HG03342 (cell line): Measurements from ENCODE around the gene SLC35F1.

Experiments used
- ATAC-seq: cut with Tn5 transposase; IDR thresholded peaks from one replicate; pipeline ENCODE4 v1.9.1; 2021; ENCODE audit warnings: mild to moderate bottlenecking, moderate library complexity; ENCODE audit not compliant: unreplicated experiment

SLC35F1 gene

GRCh38 chr6:118305081-118305480 lies 398.0 kb downstream of the SLC35F1 start:
- no peak for ATAC-seq

- ATAC-seq, result no peak
These were observed 399.6 kb downstream of the SLC35F1 start for GRCh38 chr6:118306392-118307238.

GRCh38 chr6:118307581-118307980 lies 400.5 kb downstream of the SLC35F1 start:
- ATAC-seq, result no peak

DNA sequence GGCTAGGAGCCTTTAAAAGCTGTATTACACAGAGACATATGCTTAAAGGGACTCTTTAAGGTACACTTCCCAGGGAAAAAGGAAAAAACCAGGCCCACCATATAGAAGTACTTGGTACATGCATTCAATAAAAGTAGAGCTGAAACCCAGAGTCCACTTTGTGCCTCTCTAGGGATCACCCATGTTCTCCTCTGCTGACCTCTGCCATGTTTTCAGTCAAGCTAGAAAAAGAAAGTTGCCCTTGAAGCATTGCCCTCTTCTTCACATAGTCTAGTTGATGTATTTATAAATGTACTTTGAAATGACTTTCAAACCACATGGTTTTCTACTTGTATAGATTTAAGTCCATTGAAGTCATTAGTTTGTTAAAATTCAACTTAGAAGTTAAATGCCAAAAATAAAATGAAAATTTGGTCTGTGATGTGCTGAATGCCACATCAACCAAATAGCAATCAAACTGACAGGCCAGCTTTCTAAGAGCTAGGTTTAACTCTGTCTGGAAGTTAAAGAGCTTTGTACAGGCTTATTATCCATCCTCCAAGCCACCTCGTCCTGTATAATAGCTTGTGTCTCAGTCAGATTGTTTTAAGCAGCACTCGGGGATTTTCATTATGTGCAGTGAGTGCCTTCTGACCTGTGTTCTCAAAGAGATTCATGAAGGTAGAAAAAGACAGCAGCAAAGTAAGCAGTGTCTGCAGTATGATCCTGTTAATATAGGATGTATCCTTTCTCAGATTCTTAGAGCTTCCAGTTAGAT lies 402.5 kb downstream of the SLC35F1 start:
- ATAC-seq, result no peak

DNA sequence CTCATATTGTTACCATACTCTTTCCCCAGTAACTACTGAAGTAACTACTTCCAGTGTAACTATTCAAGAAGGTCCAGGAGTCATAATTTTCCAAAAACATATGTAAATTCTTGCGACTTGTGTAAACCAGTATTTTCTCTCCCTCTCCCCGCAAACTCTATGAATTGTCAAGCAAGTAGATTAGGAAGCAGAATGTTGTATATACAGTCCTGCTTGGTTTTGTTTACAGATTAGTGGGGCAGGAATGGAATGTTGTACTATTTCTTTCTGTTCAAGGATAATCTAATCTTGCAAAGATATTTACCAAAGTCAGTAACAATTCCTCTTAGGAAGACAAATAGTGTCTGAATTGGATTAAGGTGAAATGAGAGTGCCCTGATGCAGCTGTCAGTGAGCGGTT lies 406.1 kb downstream of the SLC35F1 start:
- ATAC-seq, result no peak

DNA sequence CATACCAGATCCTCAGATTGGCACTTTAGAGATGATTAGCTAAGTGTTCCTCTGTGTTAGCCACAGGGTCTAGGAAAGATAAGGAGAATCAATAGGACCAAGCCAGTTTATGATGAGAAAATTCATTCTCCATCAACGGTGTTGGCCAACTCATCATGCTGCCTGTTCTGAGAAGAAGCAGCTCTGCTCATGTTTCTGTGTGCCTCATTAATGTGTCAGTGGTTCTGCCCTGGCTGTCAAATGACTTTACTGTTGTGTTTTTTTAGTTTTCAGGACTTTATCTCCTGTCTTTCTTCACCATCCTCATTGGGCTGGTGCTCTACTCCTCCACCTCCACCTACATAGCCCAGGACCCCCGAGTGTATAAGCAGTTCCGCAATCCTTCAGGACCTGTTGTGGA lies 406.7 kb downstream of the SLC35F1 start:
- no peak for ATAC-seq

DNA sequence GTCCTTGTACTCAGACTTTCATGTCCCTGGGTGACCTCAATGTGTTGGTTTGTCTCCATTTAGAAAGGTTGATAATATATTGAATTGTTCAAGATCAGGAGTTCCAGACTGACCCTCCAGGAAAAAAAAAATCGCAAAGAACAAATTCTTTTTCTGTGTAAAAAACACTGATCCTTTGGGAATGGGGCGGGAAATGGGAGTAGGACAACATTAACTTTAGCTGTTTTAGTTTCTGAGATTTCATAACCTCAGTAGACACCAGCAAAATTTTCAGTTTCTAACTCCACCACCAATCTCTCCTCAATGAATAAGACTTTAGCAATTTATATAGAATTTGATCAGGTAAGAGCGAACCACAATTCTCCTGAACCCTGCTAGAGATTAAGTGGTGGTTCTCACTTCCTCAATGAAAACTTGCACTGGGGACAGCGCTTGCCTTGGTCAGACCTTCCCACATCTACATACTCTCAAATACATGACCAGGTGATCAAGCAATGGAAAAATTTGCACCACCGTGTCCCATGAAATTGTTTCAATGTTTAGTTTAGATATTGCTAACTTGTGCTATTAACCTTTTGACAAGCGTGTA lies 409.8 kb downstream of the SLC35F1 start:
- no peak for ATAC-seq

- no peak for ATAC-seq
These were observed 410.8 kb downstream of the SLC35F1 start for GRCh38 chr6:118317581-118318563.

DNA sequence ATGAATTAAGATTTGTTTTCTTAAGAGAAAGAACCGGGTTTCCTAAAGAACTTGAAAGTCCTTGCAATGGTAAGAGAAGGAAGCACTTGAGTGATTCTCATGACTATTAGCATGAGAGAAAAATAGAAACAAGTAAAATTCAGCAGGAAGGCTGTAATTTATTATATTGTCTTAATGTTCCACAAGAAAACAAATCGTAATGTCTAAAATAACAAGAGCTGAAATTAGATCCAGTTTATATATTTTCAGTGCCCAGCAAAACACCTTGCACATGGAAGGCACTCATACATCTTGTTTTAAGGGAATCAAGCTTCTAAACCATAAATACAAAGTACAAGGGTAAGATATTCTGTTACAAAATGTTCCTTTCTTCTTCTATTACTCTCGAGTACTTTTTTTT lies 411.6 kb downstream of the SLC35F1 start:
- ATAC-seq, result no peak

GRCh38 chr6:118319416-118319815 lies 412.4 kb downstream of the SLC35F1 start:
- ATAC-seq, result no peak

GRCh38 chr6:118319894-118320649 lies 413.0 kb downstream of the SLC35F1 start:
- ATAC-seq, result no peak

- ATAC-seq, result no peak
These were observed 413.6 kb downstream of the SLC35F1 start for GRCh38 chr6:118320652-118321051.

DNA sequence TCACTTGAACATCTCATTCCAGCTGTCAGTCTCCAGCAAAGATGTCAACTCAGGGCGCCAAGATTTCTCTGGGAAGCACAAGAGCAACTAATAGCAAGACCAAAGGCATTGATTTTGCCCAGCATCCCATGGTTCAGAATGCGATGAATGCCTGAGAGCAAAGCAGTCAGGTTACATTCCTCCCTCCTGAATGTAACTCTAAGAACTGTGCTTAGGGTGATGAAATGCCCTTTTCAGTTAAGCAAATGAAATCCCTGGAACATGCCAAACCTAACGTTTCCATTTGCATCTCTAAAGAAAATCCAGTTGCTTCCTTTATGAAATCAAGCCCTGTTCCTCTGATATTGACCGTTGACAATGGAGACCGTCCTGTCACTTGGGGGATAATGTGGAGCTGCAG lies 417.1 kb downstream of the SLC35F1 start:
- ATAC-seq, result no peak

- no peak for ATAC-seq
These were observed 418.3 kb downstream of the SLC35F1 start for GRCh38 chr6:118325220-118325860.

DNA sequence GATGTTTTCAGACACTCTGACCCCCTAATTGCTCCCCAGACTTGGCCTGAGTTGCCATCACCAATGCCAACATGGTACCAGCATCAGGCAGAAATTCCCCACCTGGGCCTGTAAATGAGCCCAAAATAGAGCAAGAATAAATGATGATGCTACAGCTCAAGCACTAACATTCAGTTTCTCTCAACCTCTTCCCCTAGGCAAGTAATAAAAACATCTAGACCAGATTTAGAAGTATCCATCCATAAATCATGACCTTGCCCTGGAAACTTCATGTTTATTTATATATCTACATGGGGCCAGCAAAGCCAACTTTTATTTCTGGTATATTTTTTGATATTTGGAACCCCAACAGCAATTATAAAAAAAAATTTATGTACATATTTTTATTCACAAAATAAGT lies 419.6 kb downstream of the SLC35F1 start:
- ATAC-seq, result no peak

GRCh38 chr6:118327237-118327636 lies 420.2 kb downstream of the SLC35F1 start:
- no peak for ATAC-seq

DNA sequence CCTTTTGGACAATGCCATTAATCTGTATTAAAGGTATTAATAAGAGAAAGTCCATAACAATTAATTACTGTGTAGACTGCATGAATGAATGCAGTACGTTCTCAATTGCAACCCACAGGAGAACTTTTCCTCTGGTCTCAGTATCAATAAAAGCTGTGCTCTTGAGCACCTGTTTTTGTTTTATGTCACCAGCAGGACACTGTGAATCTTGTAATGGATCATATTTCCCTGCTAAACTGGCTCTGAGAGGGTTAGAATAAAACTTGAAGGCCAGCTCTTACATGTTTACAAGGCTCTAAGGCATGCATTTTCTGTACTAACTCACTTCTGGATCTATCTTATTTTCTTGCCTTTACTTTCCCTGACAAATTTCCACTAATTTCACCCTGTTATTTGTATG lies 426.7 kb downstream of the SLC35F1 start:
- no peak for ATAC-seq

- ATAC-seq, result no peak
These were observed 427.6 kb downstream of the SLC35F1 start for GRCh38 chr6:118334634-118335033.

DNA sequence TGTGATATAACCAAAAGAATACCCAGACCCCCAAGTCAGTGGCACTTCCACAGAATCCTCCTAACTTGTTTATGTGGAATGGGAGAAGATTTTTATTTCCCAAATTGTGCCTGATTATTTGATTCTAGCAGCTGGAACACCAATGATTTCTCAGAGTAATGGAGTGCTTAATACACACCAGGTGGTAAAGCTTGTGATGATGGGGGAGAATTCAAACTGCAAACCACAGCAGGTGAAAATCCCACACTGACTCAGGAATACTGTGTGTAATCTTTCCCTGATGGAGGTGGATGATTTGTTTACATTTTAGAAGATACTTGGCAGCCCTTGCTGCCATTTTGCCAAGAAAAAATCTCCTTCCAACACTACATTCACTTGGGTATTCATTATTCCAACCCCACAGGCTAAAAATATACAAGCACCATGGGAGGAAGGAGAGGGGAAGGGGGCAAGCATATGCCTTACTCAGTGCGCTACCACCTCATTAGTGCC lies 428.3 kb downstream of the SLC35F1 start:
- no peak for ATAC-seq
